KMS-11 (cell line): Measurements from ENCODE around the gene RBMY1A1.
"Not testable (repeated sequence)": the region's sequence is repeated elsewhere in the genome, so short reads cannot be mapped to it uniquely, and the experiment has no call there.

Experiments used
- H2AFZ ChIP-seq: fragments of 200-600 bp; sonication (generic); 2 replicates; pipeline ENCODE4 v1.6.1; 2016; ENCODE audit warnings: antibody characterized with exemption, mixed run types, low read depth
- H3K27ac ChIP-seq: fragments of 200-600 bp; sonication (generic); 2 replicates; pipeline ENCODE4 v1.6.1; 2016; ENCODE audit warnings: mild to moderate bottlenecking, mixed run types
- H3K27me3 ChIP-seq: fragments of 200-600 bp; sonication (generic); 2 replicates; pipeline ENCODE4 v1.6.1; 2017; ENCODE audit warnings: mild to moderate bottlenecking, low read depth, mixed run types, moderate library complexity; ENCODE audit not compliant: insufficient read depth
- H3K36me3 ChIP-seq: fragments of 200-600 bp; sonication (generic); 2 replicates; pipeline ENCODE4 v1.6.1; 2017; ENCODE audit warnings: mild to moderate bottlenecking, mixed run types; ENCODE audit not compliant: insufficient read depth
- H3K4me1 ChIP-seq: fragments of 200-600 bp; sonication (generic); 2 replicates; pipeline ENCODE4 v1.6.1; 2016; ENCODE audit warnings: mild to moderate bottlenecking, low read depth, mixed run types; ENCODE audit not compliant: poor library complexity, severe bottlenecking
- H3K4me2 ChIP-seq: fragments of 200-600 bp; sonication (generic); 2 replicates; pipeline ENCODE4 v1.7.0; 2016; ENCODE audit warnings: mild to moderate bottlenecking, mixed run types
- H3K4me3 ChIP-seq: fragments of 200-600 bp; sonication (generic); IDR thresholded peaks from 2 replicates; pipeline ENCODE4 v1.6.1; 2017; ENCODE audit warnings: low read depth, low read length, mixed read lengths; ENCODE audit not compliant: insufficient read depth
- H3K79me2 ChIP-seq: fragments of 200-600 bp; sonication (generic); 2 replicates; pipeline ENCODE4 v1.6.1; 2016; ENCODE audit warnings: low read depth, mixed run types; ENCODE audit not compliant: insufficient read depth
- H3K9ac ChIP-seq: fragments of 200-600 bp; sonication (generic); 2 replicates; pipeline ENCODE4 v1.6.1; 2016; ENCODE audit warnings: mild to moderate bottlenecking, mixed run types
- H4K20me1 ChIP-seq: fragments of 200-600 bp; sonication (generic); 2 replicates; pipeline ENCODE4 v1.6.1; 2016; ENCODE audit warnings: mild to moderate bottlenecking, mixed run types; ENCODE audit not compliant: insufficient read depth
- CTCF ChIP-seq: fragments of 200-600 bp; sonication (generic); conservative IDR thresholded peaks from 2 replicates; pipeline ENCODE4 v1.6.1; 2017; ENCODE audit warnings: low read depth, mild to moderate bottlenecking, antibody characterized with exemption, low read length, moderate library complexity, mixed read lengths

The RBMY1A1 gene

GRCh38 chrY:21534579-21534978 is at the start of gene RBMY1A1:
TSS of gene RBMY1A1 (plus strand) at chrY:21534879. CDS start at chrY:21536892, 2,013 bp downstream.
- H3K4me2 ChIP-seq, H3K79me2 ChIP-seq, H3K4me1 ChIP-seq, H4K20me1 ChIP-seq, H3K27me3 ChIP-seq, H3K27ac ChIP-seq, H3K36me3 ChIP-seq, H3K9ac ChIP-seq, H3K4me3 ChIP-seq, H2AFZ ChIP-seq: not testable (repeated sequence)

GRCh38 chrY:21511038-21511437 is 23.6 kb upstream of the RBMY1A1 start, which contains the start of gene RBMY1B:
TSS of gene RBMY1B (plus strand) at chrY:21511338. CDS start at chrY:21513351, 2,013 bp downstream.
- H3K4me3 ChIP-seq, H3K36me3 ChIP-seq, H3K79me2 ChIP-seq, H3K27me3 ChIP-seq, H3K4me1 ChIP-seq, H3K9ac ChIP-seq, H3K27ac ChIP-seq, H2AFZ ChIP-seq, H3K4me2 ChIP-seq, H4K20me1 ChIP-seq: not testable (repeated sequence)

GRCh38 chrY:21559316-21559984 is 24.8 kb downstream of the RBMY1A1 start:
- not testable (repeated sequence) for H3K4me1 ChIP-seq, H3K9ac ChIP-seq, H3K27ac ChIP-seq, H3K36me3 ChIP-seq, H3K4me3 ChIP-seq, H3K4me2 ChIP-seq, H3K79me2 ChIP-seq, H2AFZ ChIP-seq, H4K20me1 ChIP-seq, H3K27me3 ChIP-seq

GRCh38 chrY:21585449-21585848 is 50.8 kb downstream of the RBMY1A1 start:
- TF ChIP-seq CTCF: no peak
- no peak overlapping the region for H3K9ac ChIP-seq
- no peak overlapping the region for H3K27ac ChIP-seq
- no peaks in the 10 kb centered on the region for H4K20me1 ChIP-seq
- no peaks in the 10 kb centered on the region for H3K4me1 ChIP-seq
- H3K36me3 ChIP-seq: no peaks in the 10 kb centered on the region
- no peaks in the 10 kb centered on the region for H3K27me3 ChIP-seq
- no peak overlapping the region for H3K4me3 ChIP-seq
- H3K79me2 ChIP-seq: no peaks in the 10 kb centered on the region
- no peak overlapping the region for H3K4me2 ChIP-seq
- no peak overlapping the region for H2AFZ ChIP-seq

- H3K79me2 ChIP-seq, H3K4me2 ChIP-seq, H3K36me3 ChIP-seq, H3K27me3 ChIP-seq, H3K4me1 ChIP-seq, H3K4me3 ChIP-seq, H2AFZ ChIP-seq, H3K27ac ChIP-seq, H4K20me1 ChIP-seq, H3K9ac ChIP-seq: not testable (repeated sequence)
Observed at GRCh38 chrY:21586454-21586853, 51.8 kb downstream of the RBMY1A1 start.

GRCh38 chrY:21592059-21592458 is 57.4 kb downstream of the RBMY1A1 start:
- no peaks in the 10 kb centered on the region for H4K20me1 ChIP-seq
- H3K27me3 ChIP-seq: no peaks in the 10 kb centered on the region
- H2AFZ ChIP-seq: no peak overlapping the region
- H3K36me3 ChIP-seq: no peaks in the 10 kb centered on the region
- no peak for TF ChIP-seq CTCF
- H3K9ac ChIP-seq: no peak overlapping the region
- no peaks in the 10 kb centered on the region for H3K79me2 ChIP-seq
- no peak overlapping the region for H3K27ac ChIP-seq
- H3K4me1 ChIP-seq: no peaks in the 10 kb centered on the region
- no peak overlapping the region for H3K4me2 ChIP-seq
- no peak overlapping the region for H3K4me3 ChIP-seq

GRCh38 chrY:21596287-21596686 is 61.6 kb downstream of the RBMY1A1 start:
- H3K4me2 ChIP-seq, H3K9ac ChIP-seq, H3K79me2 ChIP-seq, H3K27me3 ChIP-seq, H3K4me1 ChIP-seq, H3K4me3 ChIP-seq, H4K20me1 ChIP-seq, H3K27ac ChIP-seq, H3K36me3 ChIP-seq, H2AFZ ChIP-seq: not testable (repeated sequence)
